HepG2 (cell line): ENCODE measurements around the gene ARMH3. TPM values are rescaled to one million over a fixed set of nuclear protein-coding genes. Genes with fewer than 3 reads are reported as not detected.

Experiments used
- BRD4 ChIP-seq: sonication (generic); formaldehyde crosslinking; IDR thresholded peaks from 2 replicates; pipeline ENCODE4 v1.4.0; 2020; ENCODE audit warnings: missing genetic modification reagents
- GLI4 ChIP-seq: sonication (generic); formaldehyde crosslinking; IDR thresholded peaks from 2 replicates; pipeline ENCODE4 v1.5.1; 2020; ENCODE audit warnings: missing genetic modification reagents, mild to moderate bottlenecking, moderate library complexity, borderline replicate concordance
- HMGA1 ChIP-seq: sonication (generic); formaldehyde crosslinking; conservative IDR thresholded peaks from 2 replicates; pipeline ENCODE4 v1.4.0; 2020; ENCODE audit warnings: missing genetic modification reagents
- MBNL3 ChIP-seq: fragments of 250-450 bp; sonication (Bioruptor Pico); conservative IDR thresholded peaks from 2 replicates; pipeline ENCODE4 v1.8.0; 2022; ENCODE audit warnings: mild to moderate bottlenecking, inconsistent platforms
- MTA3 ChIP-seq: sonication (generic); formaldehyde crosslinking; IDR thresholded peaks from 2 replicates; pipeline ENCODE4 v1.4.0; 2020; ENCODE audit warnings: missing genetic modification reagents
- NR3C1 ChIP-seq: sonication (generic); formaldehyde crosslinking; IDR thresholded peaks from 2 replicates; pipeline ENCODE4 v1.4.0; 2020; ENCODE audit warnings: missing genetic modification reagents
- RBM39 ChIP-seq: fragments of 200-400 bp; formaldehyde crosslinking; IDR thresholded peaks from one replicate; pipeline ENCODE4 v1.6.1; 2018; ENCODE audit warnings: antibody characterized with exemption, mild to moderate bottlenecking, low read depth, low read length; ENCODE audit not compliant: poor library complexity, severe bottlenecking
- SNAPC2 ChIP-seq: sonication (generic); formaldehyde crosslinking; IDR thresholded peaks from 2 replicates; pipeline ENCODE4 v1.8.1; 2022; ENCODE audit warnings: mild to moderate bottlenecking, missing genetic modification reagents
- SRY ChIP-seq: sonication (generic); formaldehyde crosslinking; IDR thresholded peaks from 2 replicates; pipeline ENCODE4 v1.8.0; 2022; ENCODE audit warnings: mild to moderate bottlenecking, missing genetic modification reagents
- YEATS2 ChIP-seq: sonication (generic); formaldehyde crosslinking; IDR thresholded peaks from 2 replicates; pipeline ENCODE4 v1.4.0; 2020; ENCODE audit warnings: missing genetic modification reagents, borderline replicate concordance
- ZFP82 ChIP-seq: sonication (generic); formaldehyde crosslinking; IDR thresholded peaks from 2 replicates; pipeline ENCODE4 v1.5.1; 2020; ENCODE audit warnings: mild to moderate bottlenecking, missing genetic modification reagents, borderline replicate concordance
- ZNF274 ChIP-seq: sonication (generic); formaldehyde crosslinking; IDR thresholded peaks from 2 replicates; pipeline ENCODE4 v1.5.1; 2020; ENCODE audit warnings: mild to moderate bottlenecking, missing genetic modification reagents
- ZNF333 ChIP-seq: sonication (generic); formaldehyde crosslinking; IDR thresholded peaks from 2 replicates; pipeline ENCODE4 v1.4.0; 2020; ENCODE audit warnings: mild to moderate bottlenecking, missing genetic modification reagents, borderline replicate concordance
- ZNF337 ChIP-seq: sonication (generic); formaldehyde crosslinking; IDR thresholded peaks from 2 replicates; pipeline ENCODE4 v1.5.1; 2020; ENCODE audit warnings: missing genetic modification reagents, low read depth, mild to moderate bottlenecking, borderline replicate concordance
- ZNF510 ChIP-seq: sonication (generic); formaldehyde crosslinking; IDR thresholded peaks from 2 replicates; pipeline ENCODE4 v1.4.0; 2020; ENCODE audit warnings: low read depth, mild to moderate bottlenecking, missing genetic modification reagents
- ZNF589 ChIP-seq: sonication (generic); formaldehyde crosslinking; conservative IDR thresholded peaks from 2 replicates; pipeline ENCODE4 v1.8.0; 2022; ENCODE audit warnings: mild to moderate bottlenecking, moderate library complexity, missing genetic modification reagents
- ZNF792 ChIP-seq: IDR thresholded peaks from 2 replicates; pipeline ENCODE4 v1.6.1; 2016
- polyA plus RNA-seq, 8 experiments: library from polyadenylated mRNA; depleted of rRNA in 3 of 8; stranded (reverse) in 7 of 8; unstranded in 1 of 8; fragments of >200 nt; fragmentation: Illumina TruSeq in 4 of 8; extraction: Trizol in 4 of 8; gene quantifications; 2 replicates each; pipeline versions ENCODE4 v1.2.1 to v1.2.3, GENCODE V29; 2011 to 2016; ENCODE audit warnings: low read depth in 4 of 8, missing spikeins in 1 of 8, mixed read lengths in 1 of 8; ENCODE audit not compliant: insufficient read depth in 1 of 8
- total RNA-seq, 5 experiments: library from RNA; depleted of rRNA; stranded (reverse); fragments of >200 nt; fragmentation: Illumina TruSeq; extraction: Trizol; gene quantifications; 2 replicates each; pipeline ENCODE4 v1.2.3, GENCODE V29; 2016; ENCODE audit warnings: low read depth in 1 of 5
- TF ChIP-seq, protein P1 (sequence below): sonication (generic); formaldehyde crosslinking; IDR thresholded peaks from 2 replicates; pipeline ENCODE4 v1.4.0; 2020; ENCODE audit warnings: missing genetic modification reagents
- TF ChIP-seq, protein P2 (sequence below): sonication (generic); formaldehyde crosslinking; IDR thresholded peaks from 2 replicates; pipeline ENCODE4 v1.4.0; 2020; ENCODE audit warnings: mild to moderate bottlenecking, missing genetic modification reagents

The ARMH3 gene
- total and polyA plus RNA-seq, 2 of the 13 experiments (the other 11 are each of a cell fraction or from before 2014, with no cell fraction given), result 8.4 to 16.9 TPM

DNA sequence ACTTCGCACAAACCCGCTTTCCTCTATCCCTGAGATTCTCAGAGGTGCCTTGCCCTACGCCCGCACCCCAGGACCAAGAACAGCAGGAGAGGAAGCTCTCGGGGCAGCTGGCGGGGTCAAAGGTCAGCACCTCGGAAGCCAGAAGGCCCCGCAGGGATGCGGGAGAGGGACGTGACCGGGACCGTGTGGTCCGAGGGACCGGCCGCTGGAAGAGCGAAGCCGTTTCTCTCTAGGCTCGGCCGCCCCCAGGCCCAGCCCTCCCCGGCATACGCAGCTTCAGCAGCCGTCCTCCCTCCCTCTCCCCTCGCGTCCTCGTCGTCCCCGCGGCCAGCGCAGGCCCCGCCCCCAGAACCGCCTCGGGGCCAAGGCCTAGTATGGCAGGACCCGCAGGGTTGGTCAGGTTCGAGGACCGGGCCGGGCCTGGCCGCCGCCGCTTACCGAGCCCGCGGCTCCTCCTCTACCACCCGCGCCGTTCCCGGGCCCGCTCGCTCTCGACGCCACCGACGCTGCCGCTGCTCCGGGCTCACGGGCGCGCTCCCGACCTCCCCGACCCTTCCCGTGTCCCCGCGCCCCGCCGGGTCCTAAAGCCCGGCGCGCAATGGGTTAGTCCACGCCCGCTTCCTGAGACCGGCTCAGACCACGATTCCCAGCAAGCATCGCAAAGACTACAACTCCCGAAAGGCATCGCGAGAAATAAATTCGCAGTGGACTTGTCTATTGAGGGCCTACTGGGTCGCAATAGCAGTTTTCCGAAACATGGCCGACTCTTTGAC lies at the start of gene ARMH3 (continued):
- TF ChIP-seq HMGA1 (CRISPR knock-in tag) (no peak), ZFP82 (CRISPR knock-in tag) (peak; percentile 94), GLI4 (CRISPR knock-in tag) (peak; percentile 47; the same call in 1 of the 2 replicates), SRY (CRISPR knock-in tag) (peak; percentile 61; the same call in 1 of the 2 replicates), ZNF274 (CRISPR knock-in tag) (no peak), ZNF333 (CRISPR knock-in tag) (no peak), RBM39 (peak; percentile 89), MBNL3 (CRISPR knock-in tag) (no peak), ZNF510 (CRISPR knock-in tag) (no peak), MTA3 (no peak), YEATS2 (peak; percentile 66; the same call in 1 of the 2 replicates), ZNF337 (no peak), NR3C1 (CRISPR knock-in tag) (no peak), ZNF792 (no peak; the same call in 1 of the 2 replicates), BRD4 (peak; percentile 56; the same call in 1 of the 2 replicates), SNAPC2 (CRISPR knock-in tag) (no peak; the same call in 1 of the 2 replicates), ZNF589 (CRISPR knock-in tag) (no peak; the same call in 1 of the 2 replicates)
- TF ChIP-seq, protein P1, sequence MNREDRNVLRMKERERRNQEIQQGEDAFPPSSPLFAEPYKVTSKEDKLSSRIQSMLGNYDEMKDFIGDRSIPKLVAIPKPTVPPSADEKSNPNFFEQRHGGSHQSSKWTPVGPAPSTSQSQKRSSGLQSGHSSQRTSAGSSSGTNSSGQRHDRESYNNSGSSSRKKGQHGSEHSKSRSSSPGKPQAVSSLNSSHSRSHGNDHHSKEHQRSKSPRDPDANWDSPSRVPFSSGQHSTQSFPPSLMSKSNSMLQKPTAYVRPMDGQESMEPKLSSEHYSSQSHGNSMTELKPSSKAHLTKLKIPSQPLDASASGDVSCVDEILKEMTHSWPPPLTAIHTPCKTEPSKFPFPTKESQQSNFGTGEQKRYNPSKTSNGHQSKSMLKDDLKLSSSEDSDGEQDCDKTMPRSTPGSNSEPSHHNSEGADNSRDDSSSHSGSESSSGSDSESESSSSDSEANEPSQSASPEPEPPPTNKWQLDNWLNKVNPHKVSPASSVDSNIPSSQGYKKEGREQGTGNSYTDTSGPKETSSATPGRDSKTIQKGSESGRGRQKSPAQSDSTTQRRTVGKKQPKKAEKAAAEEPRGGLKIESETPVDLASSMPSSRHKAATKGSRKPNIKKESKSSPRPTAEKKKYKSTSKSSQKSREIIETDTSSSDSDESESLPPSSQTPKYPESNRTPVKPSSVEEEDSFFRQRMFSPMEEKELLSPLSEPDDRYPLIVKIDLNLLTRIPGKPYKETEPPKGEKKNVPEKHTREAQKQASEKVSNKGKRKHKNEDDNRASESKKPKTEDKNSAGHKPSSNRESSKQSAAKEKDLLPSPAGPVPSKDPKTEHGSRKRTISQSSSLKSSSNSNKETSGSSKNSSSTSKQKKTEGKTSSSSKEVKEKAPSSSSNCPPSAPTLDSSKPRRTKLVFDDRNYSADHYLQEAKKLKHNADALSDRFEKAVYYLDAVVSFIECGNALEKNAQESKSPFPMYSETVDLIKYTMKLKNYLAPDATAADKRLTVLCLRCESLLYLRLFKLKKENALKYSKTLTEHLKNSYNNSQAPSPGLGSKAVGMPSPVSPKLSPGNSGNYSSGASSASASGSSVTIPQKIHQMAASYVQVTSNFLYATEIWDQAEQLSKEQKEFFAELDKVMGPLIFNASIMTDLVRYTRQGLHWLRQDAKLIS (CRISPR knock-in tag), result no peak
- TF ChIP-seq, protein P2, sequence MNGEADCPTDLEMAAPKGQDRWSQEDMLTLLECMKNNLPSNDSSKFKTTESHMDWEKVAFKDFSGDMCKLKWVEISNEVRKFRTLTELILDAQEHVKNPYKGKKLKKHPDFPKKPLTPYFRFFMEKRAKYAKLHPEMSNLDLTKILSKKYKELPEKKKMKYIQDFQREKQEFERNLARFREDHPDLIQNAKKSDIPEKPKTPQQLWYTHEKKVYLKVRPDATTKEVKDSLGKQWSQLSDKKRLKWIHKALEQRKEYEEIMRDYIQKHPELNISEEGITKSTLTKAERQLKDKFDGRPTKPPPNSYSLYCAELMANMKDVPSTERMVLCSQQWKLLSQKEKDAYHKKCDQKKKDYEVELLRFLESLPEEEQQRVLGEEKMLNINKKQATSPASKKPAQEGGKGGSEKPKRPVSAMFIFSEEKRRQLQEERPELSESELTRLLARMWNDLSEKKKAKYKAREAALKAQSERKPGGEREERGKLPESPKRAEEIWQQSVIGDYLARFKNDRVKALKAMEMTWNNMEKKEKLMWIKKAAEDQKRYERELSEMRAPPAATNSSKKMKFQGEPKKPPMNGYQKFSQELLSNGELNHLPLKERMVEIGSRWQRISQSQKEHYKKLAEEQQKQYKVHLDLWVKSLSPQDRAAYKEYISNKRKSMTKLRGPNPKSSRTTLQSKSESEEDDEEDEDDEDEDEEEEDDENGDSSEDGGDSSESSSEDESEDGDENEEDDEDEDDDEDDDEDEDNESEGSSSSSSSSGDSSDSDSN (CRISPR knock-in tag), result peak; percentile 87
